WERI-Rb-1 (cell line): ENCODE measurements around the gene PTCHD1.

Experiments used
- DNase-seq: peaks from one replicate; pipeline ENCODE4 v3.0.0-alpha.2; 2020
- H3K27ac ChIP-seq: fragments of 250-450 bp; sonication (Bioruptor Pico); 2 replicates; pipeline ENCODE4 v1.5.1; 2020; ENCODE audit warnings: mild to moderate bottlenecking, moderate library complexity
- H3K27me3 ChIP-seq: fragments of 250-450 bp; sonication (Bioruptor Pico); 2 replicates; pipeline ENCODE4 v1.5.1; 2021; ENCODE audit warnings: mild to moderate bottlenecking, low read depth, moderate library complexity; ENCODE audit not compliant: insufficient read depth, severe bottlenecking
- H3K36me3 ChIP-seq: fragments of 250-450 bp; sonication (Bioruptor Pico); 2 replicates; pipeline ENCODE4 v1.5.1; 2020; ENCODE audit warnings: mild to moderate bottlenecking, moderate library complexity
- H3K4me3 ChIP-seq: 2 replicates; pipeline ENCODE4 v1.5.1; 2011; ENCODE audit warnings: low read depth, mild to moderate bottlenecking, control low read depth, low read length
- H3K9me3 ChIP-seq: fragments of 250-450 bp; sonication (Bioruptor Pico); 2 replicates; pipeline ENCODE4 v1.5.1; 2021; ENCODE audit warnings: mild to moderate bottlenecking, moderate library complexity; ENCODE audit not compliant: severe bottlenecking
- CTCF ChIP-seq: IDR thresholded peaks from 2 replicates; pipeline ENCODE4 v1.5.1; 2011; ENCODE audit warnings: low read depth, mild to moderate bottlenecking, control low read depth, inconsistent platforms, low read length

Gene PTCHD1

GRCh38 chrX:23435575-23435974 is 100.9 kb downstream of the PTCHD1 start:
- no peak overlapping the region for H3K27ac ChIP-seq
- H3K9me3 ChIP-seq = no peaks in the 10 kb centered on the region
- H3K36me3 ChIP-seq = no peaks in the 10 kb centered on the region
- no peak overlapping the region for H3K4me3 ChIP-seq
- DNase-seq = peak; percentile 14
- no peak for TF ChIP-seq CTCF
- H3K27me3 ChIP-seq = peaks cover 2% of the 10 kb centered on the region

GRCh38 chrX:23436875-23437274 is 102.2 kb downstream of the PTCHD1 start:
- no peak overlapping the region for H3K4me3 ChIP-seq
- H3K27me3 ChIP-seq = peaks cover 2% of the 10 kb centered on the region
- no peak for DNase-seq
- H3K36me3 ChIP-seq = no peaks in the 10 kb centered on the region
- no peak overlapping the region for H3K27ac ChIP-seq
- H3K9me3 ChIP-seq = no peaks in the 10 kb centered on the region
- no peak for TF ChIP-seq CTCF

GRCh38 chrX:23451266-23451665 is 116.6 kb downstream of the PTCHD1 start:
- no peak overlapping the region for H3K27ac ChIP-seq
- H3K36me3 ChIP-seq = no peaks in the 10 kb centered on the region
- no peak for TF ChIP-seq CTCF
- H3K4me3 ChIP-seq = no peak overlapping the region
- no peak for DNase-seq
- H3K27me3 ChIP-seq = peaks cover 4% of the 10 kb centered on the region
- H3K9me3 ChIP-seq = no peaks in the 10 kb centered on the region
